Effector memory CD8-positive, alpha-beta T cell (primary cell): ENCODE results near the gene RAB28.

Experiments used
- ATAC-seq: fragments of 150-1000 bp; cut with Tn5 transposase; replicated peaks from 2 replicates; pipeline ENCODE4 v1.10.0; 2021; ENCODE audit warnings: mild to moderate bottlenecking, moderate library complexity
- DNase-seq, 3 experiments: peaks; one replicate each; pipeline ENCODE4 v3.0.0; 2021
- H3K27ac Mint-ChIP-seq, 2 donors: one replicate each; pipeline ENCODE4 v1.8.0; 2022; ENCODE audit warnings: mild to moderate bottlenecking in 2 of 2, mixed read lengths in 2 of 2, moderate library complexity in 2 of 2
- H3K27me3 Mint-ChIP-seq, 2 donors: one replicate each; pipeline ENCODE4 v1.8.0; 2022; ENCODE audit warnings: mixed read lengths in 2 of 2
- H3K36me3 Mint-ChIP-seq: one replicate; pipeline ENCODE4 v1.8.0; 2022; ENCODE audit warnings: mild to moderate bottlenecking, moderate library complexity, mixed read lengths; ENCODE audit not compliant: insufficient read depth
- H3K4me1 Mint-ChIP-seq, 2 donors: one replicate each; pipeline ENCODE4 v1.8.0; 2022; ENCODE audit warnings: low read depth in 2 of 2, mixed read lengths in 2 of 2
- H3K4me3 Mint-ChIP-seq, 2 donors: one replicate each; pipeline ENCODE4 v1.8.0; 2022; ENCODE audit warnings: mild to moderate bottlenecking in 2 of 2, mixed read lengths in 2 of 2, moderate library complexity in 2 of 2
- H3K9me3 Mint-ChIP-seq, 2 donors: one replicate each; pipeline ENCODE4 v1.8.0; 2022; ENCODE audit warnings: mixed read lengths in 2 of 2

Gene RAB28

DNA sequence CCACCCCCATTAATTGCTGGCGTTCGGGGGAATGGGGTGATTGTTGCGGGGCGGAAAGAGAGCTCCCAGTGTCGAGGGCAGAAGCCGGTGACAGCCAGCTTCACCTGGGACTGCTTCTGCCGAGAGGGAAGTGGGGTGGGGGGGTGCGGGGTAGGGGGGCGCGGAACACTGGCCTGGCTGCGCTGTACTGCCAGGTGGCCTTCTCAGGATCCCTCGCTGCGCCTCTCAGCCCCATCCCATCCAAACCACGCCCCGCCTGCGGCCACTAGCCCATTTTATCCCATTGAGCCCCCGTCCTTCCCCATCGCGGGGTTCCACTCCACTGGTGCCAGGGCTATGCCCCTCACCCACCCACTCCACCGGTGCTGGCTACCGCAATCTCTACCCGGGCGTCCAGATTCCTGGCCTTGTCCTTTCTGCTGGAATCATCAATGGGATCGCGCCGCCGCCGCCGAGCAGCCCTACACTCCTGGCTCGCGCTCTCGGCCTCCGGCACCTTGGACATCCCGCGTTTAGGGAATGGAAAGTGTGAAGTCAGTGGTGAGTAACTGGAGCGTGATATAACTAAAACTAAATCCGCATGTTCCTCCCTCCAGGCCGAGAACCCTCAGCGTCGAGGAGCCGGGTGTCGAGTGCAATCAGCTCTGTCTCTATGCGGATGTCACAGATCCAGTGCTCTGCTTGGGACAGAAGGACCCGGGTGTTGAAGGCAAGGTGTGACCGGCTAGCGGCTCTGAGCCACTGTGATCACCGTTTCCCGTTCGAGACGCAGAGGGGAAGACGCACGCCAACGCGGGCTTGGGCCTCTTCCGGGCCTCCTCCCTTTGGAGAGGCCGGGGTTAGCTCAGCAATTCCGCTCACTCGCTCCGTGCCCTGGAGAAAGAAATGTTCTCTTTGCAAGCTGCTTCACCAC is 39.7 kb upstream of the RAB28 start:
- DNase-seq (no peak), ATAC-seq (no peak)
- H3K27ac Mint-ChIP-seq: no peak overlapping the region
- peak overlapping the region in 1 of 2 donors; percentile 49 for H3K4me3 Mint-ChIP-seq
- H3K27me3 Mint-ChIP-seq: peaks cover 68 to 87% of the 10 kb centered on the region in 2 donors
- peaks cover 9% of the 10 kb centered on the region for H3K36me3 Mint-ChIP-seq
- peaks cover 8 to 16% of the 10 kb centered on the region in 2 donors for H3K4me1 Mint-ChIP-seq
- no peaks in the 10 kb centered on the region for H3K9me3 Mint-ChIP-seq

GRCh38 chr4:13523105-13523477 is 39.0 kb upstream of the RAB28 start:
- Mint-ChIP-seq H3K27me3 (peaks cover 61 to 80% of the 10 kb centered on the region in 2 donors), H3K4me1 (peaks cover under 1 to 10% of the 10 kb centered on the region in 2 donors), H3K36me3 (peaks cover 9% of the 10 kb centered on the region), H3K4me3 (peak overlapping the region; percentile 12 to 49), H3K9me3 (no peaks in the 10 kb centered on the region), H3K27ac (no peak overlapping the region)
- no peak for ATAC-seq
- DNase-seq: no peak

DNA sequence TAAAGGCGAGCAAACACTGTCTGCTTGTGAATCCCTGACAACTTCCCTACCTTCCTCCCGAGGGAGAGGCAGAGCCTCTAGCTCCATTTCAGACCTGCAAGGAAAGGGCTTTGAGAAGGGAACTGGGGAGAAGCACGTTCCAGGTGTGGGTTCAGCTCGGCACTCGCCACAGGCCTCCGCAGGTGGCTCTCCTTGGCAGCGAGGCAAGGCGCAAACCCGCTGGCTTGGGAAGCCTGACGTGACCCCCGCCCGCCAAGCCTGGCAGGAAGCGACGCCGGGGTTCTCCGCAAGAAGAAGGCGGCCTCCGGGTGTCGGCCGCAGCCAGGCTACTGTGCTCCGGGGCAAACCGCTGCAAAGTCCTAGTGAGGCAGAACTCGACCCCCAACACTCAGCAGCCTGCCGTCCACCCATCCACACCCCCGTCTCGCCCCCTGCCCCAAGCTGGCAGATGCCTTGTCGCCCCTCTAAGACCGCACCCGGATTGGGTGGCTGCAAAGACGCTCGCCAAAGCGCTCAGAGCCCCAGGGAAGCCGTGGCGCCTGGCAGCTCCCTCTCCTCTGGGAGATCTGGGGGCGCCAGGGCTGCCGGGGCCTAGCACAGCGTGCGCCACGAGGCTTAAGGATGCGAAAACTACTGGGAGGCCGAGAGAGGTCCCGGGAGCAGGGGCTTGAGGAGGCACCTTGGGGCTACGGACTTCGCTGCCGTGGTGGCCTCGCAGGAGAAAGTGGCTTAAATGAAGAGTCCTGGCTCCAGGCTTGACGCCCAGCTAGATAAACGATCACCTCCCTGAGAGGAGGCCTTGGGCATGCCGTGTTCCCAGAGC is 38.4 kb upstream of the RAB28 start:
- no peaks in the 10 kb centered on the region for H3K9me3 Mint-ChIP-seq
- H3K27ac Mint-ChIP-seq: no peak overlapping the region
- ATAC-seq (no peak), DNase-seq (no peak)
- H3K36me3 Mint-ChIP-seq: peaks cover 9% of the 10 kb centered on the region
- H3K4me3 Mint-ChIP-seq: peak overlapping the region in 1 of 2 donors; percentile 31
- H3K27me3 Mint-ChIP-seq: peaks cover 59 to 74% of the 10 kb centered on the region in 2 donors
- H3K4me1 Mint-ChIP-seq: peaks cover 0 to 10% of the 10 kb centered on the region in 2 donors

- H3K36me3 Mint-ChIP-seq: peaks cover 9% of the 10 kb centered on the region
- H3K4me1 Mint-ChIP-seq: peaks cover 0 to 6% of the 10 kb centered on the region in 2 donors
- no peak for DNase-seq
- H3K4me3 Mint-ChIP-seq: no peak overlapping the region
- no peaks in the 10 kb centered on the region for H3K9me3 Mint-ChIP-seq
- ATAC-seq: no peak
- peaks cover 44 to 60% of the 10 kb centered on the region in 2 donors for H3K27me3 Mint-ChIP-seq
- no peak overlapping the region for H3K27ac Mint-ChIP-seq
These were observed 36.9 kb upstream of the RAB28 start for GRCh38 chr4:13521047-13521446.

DNA sequence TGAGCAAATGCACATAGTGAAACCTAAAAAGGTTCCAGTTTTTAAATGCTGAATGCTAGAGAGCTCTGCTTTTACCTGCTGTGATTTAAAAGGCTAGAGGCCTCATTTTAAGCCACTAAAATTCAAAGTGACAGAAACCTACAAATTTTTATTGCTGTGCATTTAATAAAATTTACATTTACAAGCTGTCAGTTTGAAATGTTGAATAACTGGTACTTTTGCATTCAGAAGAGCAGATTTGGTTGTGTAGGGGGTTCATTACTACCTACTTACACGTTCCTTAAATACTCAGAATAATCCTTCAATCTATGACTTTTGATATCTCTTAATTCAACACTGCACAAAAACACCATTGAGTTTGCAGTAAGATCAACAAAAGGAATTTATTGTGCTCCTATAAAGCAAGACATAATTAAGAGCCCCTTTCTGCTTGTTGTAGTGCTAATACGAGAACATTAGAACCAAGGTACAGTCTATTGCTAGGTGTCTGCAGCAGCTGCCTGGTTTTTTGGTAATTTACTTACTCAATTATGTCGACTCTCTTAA is 32.2 kb upstream of the RAB28 start:
- ATAC-seq: no peak
- no peak overlapping the region for H3K4me3 Mint-ChIP-seq
- no peaks in the 10 kb centered on the region for H3K4me1 Mint-ChIP-seq
- no peaks in the 10 kb centered on the region for H3K9me3 Mint-ChIP-seq
- no peak overlapping the region for H3K27ac Mint-ChIP-seq
- no peak for DNase-seq
- peaks cover 24 to 36% of the 10 kb centered on the region in 2 donors for H3K27me3 Mint-ChIP-seq
- H3K36me3 Mint-ChIP-seq: no peaks in the 10 kb centered on the region

DNA sequence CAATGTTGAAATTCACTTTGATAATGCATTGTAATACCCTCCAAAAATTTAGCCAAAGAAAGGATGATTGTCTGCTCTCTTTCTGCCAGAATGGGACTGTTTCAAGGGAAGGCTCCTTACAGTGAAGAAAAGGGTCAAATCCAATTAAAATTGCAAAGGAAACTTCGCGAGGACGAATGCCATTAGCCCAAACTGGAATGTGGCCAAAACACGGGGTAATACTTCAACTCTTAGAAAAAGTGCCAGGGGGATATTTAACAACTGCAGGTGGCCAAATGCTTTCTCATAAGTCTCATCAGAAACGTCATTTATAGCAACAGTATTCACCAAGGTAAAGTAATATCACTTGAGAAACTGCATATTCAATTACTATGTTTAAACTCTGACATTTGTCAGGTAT is 31.1 kb upstream of the RAB28 start:
- Mint-ChIP-seq H3K4me1 (no peaks in the 10 kb centered on the region), H3K27ac (no peak overlapping the region), H3K36me3 (no peaks in the 10 kb centered on the region), H3K9me3 (no peaks in the 10 kb centered on the region), H3K27me3 (peaks cover 24 to 32% of the 10 kb centered on the region in 2 donors), H3K4me3 (no peak overlapping the region)
- DNase-seq (no peak), ATAC-seq (no peak)

DNA sequence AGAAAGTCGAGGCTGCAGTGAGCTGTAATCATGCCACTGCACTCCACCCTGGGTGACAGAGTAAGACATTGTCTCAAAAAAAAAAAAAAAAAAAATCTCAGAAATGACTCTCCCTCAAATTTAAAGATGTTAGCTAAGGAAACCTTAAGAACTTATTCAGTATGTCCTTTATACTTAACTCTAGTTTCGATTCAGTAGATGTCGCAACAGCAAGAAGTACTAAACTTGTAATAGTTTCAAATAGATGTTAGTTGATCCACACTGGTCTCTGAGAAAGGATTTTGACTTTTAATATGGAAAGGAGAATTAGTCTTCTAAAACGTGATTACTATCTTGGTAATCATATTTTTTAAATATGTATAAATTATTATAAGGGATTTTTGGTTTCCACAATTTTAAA is 30.6 kb upstream of the RAB28 start:
- H3K4me1 Mint-ChIP-seq: no peaks in the 10 kb centered on the region
- H3K36me3 Mint-ChIP-seq: no peaks in the 10 kb centered on the region
- DNase-seq (no peak), ATAC-seq (no peak)
- H3K4me3 Mint-ChIP-seq: no peak overlapping the region
- no peak overlapping the region for H3K27ac Mint-ChIP-seq
- peaks cover 24 to 32% of the 10 kb centered on the region in 2 donors for H3K27me3 Mint-ChIP-seq
- no peaks in the 10 kb centered on the region for H3K9me3 Mint-ChIP-seq

DNA sequence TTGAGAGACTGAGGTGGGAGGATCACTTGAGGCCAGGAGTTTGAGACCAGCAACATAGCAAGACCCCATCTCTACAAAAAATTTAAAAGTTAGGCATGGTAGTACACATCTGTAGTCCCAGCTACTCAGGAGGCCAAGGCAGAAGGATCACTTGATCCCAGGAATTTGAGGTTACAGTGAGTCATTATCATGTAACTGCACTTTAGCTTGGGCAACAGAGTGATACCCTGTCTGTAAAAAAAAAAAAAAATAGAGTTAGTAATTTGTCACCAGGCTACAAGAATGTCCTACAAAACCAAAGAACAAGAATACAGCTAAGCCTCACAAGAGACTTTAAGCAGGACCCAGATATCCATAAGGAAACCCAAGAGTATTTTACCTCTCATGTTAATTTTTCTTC is 27.0 kb upstream of the RAB28 start:
- no peaks in the 10 kb centered on the region for H3K9me3 Mint-ChIP-seq
- no peak for ATAC-seq
- no peaks in the 10 kb centered on the region for H3K4me1 Mint-ChIP-seq
- DNase-seq: no peak
- no peaks in the 10 kb centered on the region for H3K36me3 Mint-ChIP-seq
- no peak overlapping the region for H3K27ac Mint-ChIP-seq
- H3K27me3 Mint-ChIP-seq: peaks cover 17 to 26% of the 10 kb centered on the region in 2 donors
- no peak overlapping the region for H3K4me3 Mint-ChIP-seq

DNA sequence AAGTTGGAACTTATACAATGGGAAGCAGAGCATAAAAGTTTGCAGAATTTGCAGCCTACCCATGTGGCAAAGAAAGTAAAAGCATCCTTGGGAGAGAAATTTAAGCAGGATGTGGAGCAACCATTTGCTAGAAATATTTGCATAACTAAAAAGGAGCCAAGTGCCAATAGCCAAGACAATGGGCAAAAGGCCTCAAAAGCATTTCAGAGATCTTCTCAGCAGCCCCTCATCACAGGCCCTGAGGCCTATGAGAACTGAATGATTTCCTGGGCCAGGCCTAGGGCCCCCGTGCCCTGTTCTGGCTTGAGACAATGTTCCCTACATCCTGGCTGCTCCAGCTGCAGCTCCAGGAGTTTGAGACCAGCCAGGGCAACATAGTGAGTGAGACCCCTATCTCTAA is 25.3 kb upstream of the RAB28 start:
- peaks cover 17 to 26% of the 10 kb centered on the region in 2 donors for H3K27me3 Mint-ChIP-seq
- H3K27ac Mint-ChIP-seq: no peak overlapping the region
- H3K9me3 Mint-ChIP-seq: no peaks in the 10 kb centered on the region
- no peaks in the 10 kb centered on the region for H3K4me1 Mint-ChIP-seq
- H3K36me3 Mint-ChIP-seq: no peaks in the 10 kb centered on the region
- H3K4me3 Mint-ChIP-seq: no peak overlapping the region
- no peak for ATAC-seq
- no peak for DNase-seq

- Mint-ChIP-seq H3K27me3 (peaks cover 28% of the 10 kb centered on the region in 2 donors), H3K4me3 (no peak overlapping the region), H3K4me1 (no peaks in the 10 kb centered on the region), H3K36me3 (no peaks in the 10 kb centered on the region), H3K9me3 (no peaks in the 10 kb centered on the region), H3K27ac (no peak overlapping the region)
- no peak for ATAC-seq
- DNase-seq: no peak
These were observed 20.2 kb upstream of the RAB28 start for GRCh38 chr4:13504374-13504773.

GRCh38 chr4:13498469-13498868 is 14.3 kb upstream of the RAB28 start:
- Mint-ChIP-seq H3K36me3 (no peaks in the 10 kb centered on the region), H3K4me1 (no peaks in the 10 kb centered on the region), H3K9me3 (no peaks in the 10 kb centered on the region), H3K27ac (no peak overlapping the region), H3K4me3 (no peak overlapping the region), H3K27me3 (peaks cover 37 to 46% of the 10 kb centered on the region in 2 donors)
- ATAC-seq (no peak), DNase-seq (no peak)

DNA sequence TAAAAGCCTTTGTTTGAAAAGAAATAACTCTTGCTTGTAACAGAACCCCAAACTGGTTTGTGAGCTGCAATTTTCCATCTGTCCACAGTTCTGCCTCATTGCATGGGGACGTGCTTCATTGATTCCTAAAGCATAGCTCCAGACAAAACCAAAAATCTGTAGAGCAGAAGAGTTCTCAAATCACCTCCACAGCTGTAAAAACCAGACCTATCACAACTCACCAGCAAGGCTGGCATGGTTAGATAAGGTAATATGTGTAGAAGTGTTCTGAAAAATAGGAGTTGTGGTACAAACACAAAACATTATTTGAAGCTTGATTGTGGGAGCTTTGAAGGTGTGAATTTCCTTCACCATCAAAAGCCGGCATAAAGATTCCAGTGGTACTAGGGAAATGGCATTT is 12.5 kb upstream of the RAB28 start:
- ATAC-seq (no peak), DNase-seq (no peak)
- no peak overlapping the region for H3K27ac Mint-ChIP-seq
- H3K4me1 Mint-ChIP-seq: no peaks in the 10 kb centered on the region
- H3K36me3 Mint-ChIP-seq: no peaks in the 10 kb centered on the region
- no peak overlapping the region for H3K4me3 Mint-ChIP-seq
- peaks cover 36 to 42% of the 10 kb centered on the region in 2 donors for H3K27me3 Mint-ChIP-seq
- H3K9me3 Mint-ChIP-seq: no peaks in the 10 kb centered on the region

- H3K27ac Mint-ChIP-seq: no peak overlapping the region
- no peaks in the 10 kb centered on the region for H3K36me3 Mint-ChIP-seq
- DNase-seq (no peak), ATAC-seq (no peak)
- H3K4me3 Mint-ChIP-seq: no peak overlapping the region
- H3K27me3 Mint-ChIP-seq: peaks cover 36 to 42% of the 10 kb centered on the region in 2 donors
- H3K9me3 Mint-ChIP-seq: no peaks in the 10 kb centered on the region
- no peaks in the 10 kb centered on the region for H3K4me1 Mint-ChIP-seq
These were observed 11.6 kb upstream of the RAB28 start for GRCh38 chr4:13495753-13496152.
